ENCODE measurements around the gene MSH4.
A peak's percentile ranks its signal among the peaks of the same experiment; 100 is the strongest.

Gene MSH4

DNA sequence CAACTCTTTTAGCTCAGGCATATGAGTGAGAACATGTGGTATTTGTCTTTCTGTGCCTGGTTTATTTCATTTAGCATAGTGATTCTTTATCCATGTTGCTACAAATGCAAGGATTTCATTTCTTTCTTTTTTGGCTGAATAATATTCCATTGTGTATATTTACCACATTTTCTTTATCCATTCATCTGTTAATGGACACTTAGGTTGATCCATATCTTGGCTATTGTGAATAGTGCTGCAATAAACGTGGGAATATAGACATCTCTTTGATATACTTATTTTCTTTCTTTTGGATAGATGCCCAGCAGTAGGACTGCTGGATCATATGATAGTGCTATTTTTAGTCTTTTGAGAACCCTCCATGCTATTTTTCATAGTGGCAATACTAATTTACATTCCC lies 104.7 kb downstream of the MSH4 start:
- TF ChIP-seq CTCF (conservative IDR thresholded peaks at IDR 0.05; ENCODE audit: low read length) (no peak), EZH2phosphoT487 (IDR thresholded peaks at IDR 0.05; ENCODE audit: borderline replicate concordance) (no peak)
- H3K9ac ChIP-seq (ENCODE audit: low read depth, low read length, poor library complexity, severe bottlenecking) = no peak overlapping the region

DNA sequence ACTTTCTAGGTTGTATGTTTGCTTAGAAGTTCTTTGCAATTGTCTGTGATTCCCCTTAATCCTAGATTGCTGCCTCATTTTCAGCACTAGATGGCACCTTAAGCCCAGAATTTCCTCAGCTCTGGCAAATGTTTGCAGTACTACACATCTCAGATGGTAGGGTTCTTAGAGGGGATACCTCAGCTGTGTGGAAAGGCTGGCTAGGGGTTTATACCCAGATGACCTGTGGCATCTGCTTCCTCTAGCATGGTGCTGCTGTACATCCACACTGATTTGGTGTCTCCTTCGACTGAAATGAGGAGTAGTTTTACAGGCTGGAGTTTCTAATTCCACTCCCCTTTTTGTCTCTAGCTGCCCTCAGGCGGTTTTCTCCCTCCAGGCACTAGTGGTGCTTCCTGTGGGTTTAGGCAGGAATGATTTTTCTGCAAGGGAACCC lies 112.1 kb downstream of the MSH4 start:
- H3K27me3 ChIP-seq (ENCODE audit: insufficient read depth, low read length, poor library complexity, severe bottlenecking) = no peaks in the 10 kb centered on the region
- H3K9ac ChIP-seq (ENCODE audit: low read depth, low read length, poor library complexity, severe bottlenecking) = no peak overlapping the region
- TF ChIP-seq EZH2phosphoT487 (IDR thresholded peaks at IDR 0.05; ENCODE audit: borderline replicate concordance) (no peak), CTCF (conservative IDR thresholded peaks at IDR 0.05; ENCODE audit: low read length) (peak; percentile 53)
- no peak overlapping the region for H2AFZ ChIP-seq (ENCODE audit: low read length)
- H3K4me3 ChIP-seq (ENCODE audit: low read length, poor library complexity, severe bottlenecking) = no peak overlapping the region
- H3K36me3 ChIP-seq (ENCODE audit: insufficient read depth, low read length) = no peaks in the 10 kb centered on the region
- H3K9me2 ChIP-seq (replicated peaks; ENCODE audit: low read depth, low read length) = no peaks in the 10 kb centered on the region
- H3K4me2 ChIP-seq (ENCODE audit: low read depth, low read length, poor library complexity, severe bottlenecking) = no peak overlapping the region
- no peaks in the 10 kb centered on the region for H3K79me2 ChIP-seq (ENCODE audit: insufficient read depth, low read length)
- H4K20me1 ChIP-seq (ENCODE audit: insufficient read depth, low read length, poor library complexity, severe bottlenecking) = no peaks in the 10 kb centered on the region
- no peaks in the 10 kb centered on the region for H3F3A ChIP-seq (ENCODE audit: low read depth)
- H3K4me1 ChIP-seq (ENCODE audit: insufficient read depth, low read length, poor library complexity, severe bottlenecking) = no peaks in the 10 kb centered on the region
- H3K9me3 ChIP-seq (ENCODE audit: insufficient read depth, low read depth, low read length) = no peaks in the 10 kb centered on the region

More for the DNA sequence above, 104.7 kb downstream of the MSH4 start:
- no peaks in the 10 kb centered on the region for H3K9me3 ChIP-seq (ENCODE audit: insufficient read depth, low read depth, low read length)
- no peak overlapping the region for H3K4me3 ChIP-seq (ENCODE audit: low read length, poor library complexity, severe bottlenecking)
- no peak overlapping the region for H3K4me2 ChIP-seq (ENCODE audit: low read depth, low read length, poor library complexity, severe bottlenecking)
- H3K4me1 ChIP-seq (ENCODE audit: insufficient read depth, low read length, poor library complexity, severe bottlenecking) = no peaks in the 10 kb centered on the region
- H3K9me2 ChIP-seq (replicated peaks; ENCODE audit: low read depth, low read length) = no peaks in the 10 kb centered on the region
- no peaks in the 10 kb centered on the region for H3K79me2 ChIP-seq (ENCODE audit: insufficient read depth, low read length)
- H3F3A ChIP-seq (ENCODE audit: low read depth) = no peaks in the 10 kb centered on the region
- H4K20me1 ChIP-seq (ENCODE audit: insufficient read depth, low read length, poor library complexity, severe bottlenecking) = no peaks in the 10 kb centered on the region
- no peaks in the 10 kb centered on the region for H3K36me3 ChIP-seq (ENCODE audit: insufficient read depth, low read length)
- H3K27me3 ChIP-seq (ENCODE audit: insufficient read depth, low read length, poor library complexity, severe bottlenecking) = no peaks in the 10 kb centered on the region
- H2AFZ ChIP-seq (ENCODE audit: low read length) = no peak overlapping the region

DNA sequence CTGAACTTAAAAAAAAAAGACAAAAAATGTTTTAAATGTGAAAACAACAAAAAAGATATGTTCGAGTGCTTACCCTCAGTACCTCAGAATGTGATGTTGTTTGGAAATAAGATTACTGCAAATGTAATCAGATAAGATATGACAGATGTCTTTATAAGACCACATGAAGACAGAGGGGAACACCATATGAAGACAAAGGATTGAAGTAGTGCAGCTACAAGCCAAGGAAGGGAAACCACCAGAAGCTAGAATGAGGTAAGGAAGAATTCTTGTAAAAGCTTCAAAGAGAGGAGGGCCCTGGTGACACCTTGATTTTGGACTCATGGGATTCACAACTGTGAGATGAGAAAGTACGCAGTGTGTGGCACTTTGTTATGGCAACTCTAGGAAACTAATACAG lies 120.2 kb downstream of the MSH4 start:
- no peak overlapping the region for H3K9ac ChIP-seq (ENCODE audit: low read depth, low read length, poor library complexity, severe bottlenecking)
- no peaks in the 10 kb centered on the region for H3K79me2 ChIP-seq (ENCODE audit: insufficient read depth, low read length)

More for the DNA sequence above, 120.2 kb downstream of the MSH4 start:
- H2AFZ ChIP-seq (ENCODE audit: low read length) = no peak overlapping the region
- H3F3A ChIP-seq (ENCODE audit: low read depth) = no peaks in the 10 kb centered on the region
- no peaks in the 10 kb centered on the region for H3K36me3 ChIP-seq (ENCODE audit: insufficient read depth, low read length)
- H3K4me1 ChIP-seq (ENCODE audit: insufficient read depth, low read length, poor library complexity, severe bottlenecking) = no peaks in the 10 kb centered on the region
- H4K20me1 ChIP-seq (ENCODE audit: insufficient read depth, low read length, poor library complexity, severe bottlenecking) = no peaks in the 10 kb centered on the region
- no peak overlapping the region for H3K4me2 ChIP-seq (ENCODE audit: low read depth, low read length, poor library complexity, severe bottlenecking)
- TF ChIP-seq CTCF (conservative IDR thresholded peaks at IDR 0.05; ENCODE audit: low read length) (no peak), EZH2phosphoT487 (IDR thresholded peaks at IDR 0.05; ENCODE audit: borderline replicate concordance) (no peak)
- no peaks in the 10 kb centered on the region for H3K9me2 ChIP-seq (replicated peaks; ENCODE audit: low read depth, low read length)
- no peak overlapping the region for H3K4me3 ChIP-seq (ENCODE audit: low read length, poor library complexity, severe bottlenecking)
- H3K27me3 ChIP-seq (ENCODE audit: insufficient read depth, low read length, poor library complexity, severe bottlenecking) = no peaks in the 10 kb centered on the region
- H3K9me3 ChIP-seq (ENCODE audit: insufficient read depth, low read depth, low read length) = no peaks in the 10 kb centered on the region

Measured in Loucy (cell line).